ENCODE results near the gene HGS. TPM values are rescaled to one million over a fixed set of nuclear protein-coding genes. Genes with fewer than 3 reads are reported as not detected.

HGS gene
- total and polyA plus RNA-seq, 2 of the 13 experiments (the other 11 are each of a cell fraction or from before 2014, with no cell fraction given): 73.3 to 78.1 TPM

DNA sequence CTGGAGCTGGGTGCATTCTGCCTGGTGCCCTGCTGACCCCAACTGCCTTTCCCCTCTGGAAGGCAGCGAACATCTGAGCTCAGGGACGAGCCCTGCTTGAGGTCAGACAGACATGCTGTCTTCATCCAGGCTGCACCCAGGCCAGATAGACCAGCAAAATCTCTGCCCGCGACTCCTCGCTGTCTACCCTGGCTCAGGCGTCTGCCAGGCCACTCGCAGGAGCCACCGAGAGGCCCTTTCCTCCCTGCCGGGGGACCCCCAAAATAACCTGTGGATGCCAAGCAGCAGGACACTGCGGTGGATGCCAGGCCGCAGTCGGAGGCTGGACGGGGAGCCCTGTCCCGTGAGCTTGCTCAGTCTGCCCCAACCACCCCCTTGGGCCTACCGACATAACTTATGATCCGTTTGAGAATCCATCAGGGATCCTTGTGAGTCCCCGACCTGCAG lies 25.0 kb downstream of the HGS start (continued):
- TF ChIP-seq ZNF382 (CRISPR knock-in tag; IDR thresholded peaks at IDR 0.05; ENCODE audit: borderline replicate concordance) (no peak), KLF15 (CRISPR knock-in tag; IDR thresholded peaks at IDR 0.05; ENCODE audit: borderline replicate concordance) (no peak), TEAD3 (CRISPR knock-in tag; optimal IDR thresholded peaks at IDR 0.05; ENCODE audit: borderline replicate concordance) (no peak), RBFOX2 (IDR thresholded peaks at IDR 0.05; ENCODE audit: low read depth, low read length) (peak; percentile 59; the same call in 1 of the 2 replicates), KAT2B (IDR thresholded peaks at IDR 0.05; ENCODE audit: borderline replicate concordance, low read depth, low read length) (no peak), TAF15 (IDR thresholded peaks at IDR 0.05; ENCODE audit: low read depth, low read length, poor library complexity, severe bottlenecking) (no peak), ZNF138 (CRISPR knock-in tag; IDR thresholded peaks at IDR 0.05; ENCODE audit: low read depth) (no peak), ARID2 (CRISPR knock-in tag; IDR thresholded peaks at IDR 0.05; ENCODE audit: borderline replicate concordance) (no peak), BATF2 (CRISPR knock-in tag; IDR thresholded peaks at IDR 0.05) (no peak), AKAP8 (CRISPR knock-in tag; IDR thresholded peaks at IDR 0.05) (0 out of 2 replicates have a peak, but pooled peaks have one; percentile 27), ZNF569 (CRISPR knock-in tag; IDR thresholded peaks at IDR 0.05; ENCODE audit: borderline replicate concordance) (no peak), SKI (IDR thresholded peaks at IDR 0.05; ENCODE audit: partially characterized antibody) (no peak), AGO2 (optimal IDR thresholded peaks at IDR 0.05; ENCODE audit: low read depth, low read length) (peak; percentile 92), ZC3H13 (CRISPR knock-in tag; IDR thresholded peaks at IDR 0.05) (no peak), ZNF746 (CRISPR knock-in tag; IDR thresholded peaks at IDR 0.05) (no peak), ATF2 (CRISPR knock-in tag; IDR thresholded peaks at IDR 0.05) (no peak), SP5 (CRISPR knock-in tag; IDR thresholded peaks at IDR 0.05; ENCODE audit: borderline replicate concordance, low read depth) (no peak), THAP9 (CRISPR knock-in tag; IDR thresholded peaks at IDR 0.05; ENCODE audit: borderline replicate concordance) (no peak), NR3C1 (CRISPR knock-in tag; IDR thresholded peaks at IDR 0.05) (no peak), ARNT (IDR thresholded peaks at IDR 0.05) (no peak), ZNF512B (CRISPR knock-in tag; IDR thresholded peaks at IDR 0.05; ENCODE audit: borderline replicate concordance) (no peak)
